HG03571 (cell line): ENCODE data around the gene STOML2.

Source experiments
- ATAC-seq: cut with Tn5 transposase; IDR thresholded peaks from one replicate; pipeline ENCODE4 v1.9.1; 2021; ENCODE audit not compliant: unreplicated experiment

Gene STOML2

GRCh38 chr9:35072461-35073278 lies 30.3 kb downstream of the STOML2 start, which contains the start of gene VCP:
Gene VCP, minus strand, starts transcription at chr9:35072625. Its CDS starts 272 bp downstream, at chr9:35072353.
- ATAC-seq, result peak; percentile 83

- ATAC-seq, result peak; percentile 44
Measured at GRCh38 chr9:35071814-35072460, 31.0 kb downstream of the STOML2 start.

- ATAC-seq, result no peak
Measured at GRCh38 chr9:35070823-35071813, 31.8 kb downstream of the STOML2 start.

- ATAC-seq, result no peak
Measured at GRCh38 chr9:35069020-35069419, 33.9 kb downstream of the STOML2 start.

GRCh38 chr9:35067056-35067455 lies 35.9 kb downstream of the STOML2 start:
- ATAC-seq, result no peak

GRCh38 chr9:35060548-35061207 lies 42.3 kb downstream of the STOML2 start:
- ATAC-seq, result no peak

GRCh38 chr9:35059438-35059837 lies 43.5 kb downstream of the STOML2 start:
- no peak for ATAC-seq

GRCh38 chr9:35057271-35057620 lies 45.7 kb downstream of the STOML2 start:
- ATAC-seq, result no peak

GRCh38 chr9:35056571-35057270 lies 46.2 kb downstream of the STOML2 start:
- ATAC-seq, result no peak

- ATAC-seq, result no peak
Measured at GRCh38 chr9:35054871-35055644, 47.9 kb downstream of the STOML2 start.

- no peak for ATAC-seq
Measured at GRCh38 chr9:35054185-35054835, 48.6 kb downstream of the STOML2 start.

- no peak for ATAC-seq
Measured at GRCh38 chr9:35051069-35051967, 51.6 kb downstream of the STOML2 start.
